Testis (tissue), 3 donors: ENCODE measurements around the gene RBM22. TPM values are rescaled to one million over a fixed set of nuclear protein-coding genes. Genes with fewer than 3 reads are reported as not detected.

Experiments
- DNase-seq: peaks from one replicate; pipeline ENCODE4 v3.0.0-alpha.2; 2019
- H3K27ac ChIP-seq, 2 donors: fragments of 200-600 bp; sonication (generic); one replicate each; pipeline ENCODE4 v1.5.1; 2019
- H3K27me3 ChIP-seq: fragments of 200-600 bp; sonication (generic); one replicate; pipeline ENCODE4 v1.5.1; 2019
- H3K36me3 ChIP-seq: fragments of 200-600 bp; sonication (generic); one replicate; pipeline ENCODE4 v1.5.1; 2017; ENCODE audit warnings: low read depth; ENCODE audit errors: missing control alignments
- H3K4me1 ChIP-seq: fragments of 200-600 bp; sonication (generic); one replicate; pipeline ENCODE4 v1.5.1; 2019
- H3K4me3 ChIP-seq, 2 donors: fragments of 200-600 bp; sonication (generic); one replicate each; pipeline ENCODE4 v1.5.1; 2017 to 2019
- H3K9me3 ChIP-seq: fragments of 200-600 bp; sonication (generic); one replicate; pipeline ENCODE4 v1.5.1; 2017
- CTCF ChIP-seq, 3 experiments: fragments of 450-650 bp in 2 of 3; fragments of 200-600 bp in 1 of 3; sonication (generic) in 1 of 3; IDR thresholded peaks; one replicate each; pipeline ENCODE4 v1.5.1; 2016 to 2019; ENCODE audit warnings: antibody characterized with exemption in 3 of 3, mild to moderate bottlenecking in 2 of 3, moderate library complexity in 1 of 3
- POLR2A ChIP-seq: fragments of 450-650 bp; IDR thresholded peaks from one replicate; pipeline ENCODE4 v1.6.1; 2017; ENCODE audit warnings: antibody characterized with exemption, mild to moderate bottlenecking, moderate library complexity
- WGBS, 2 donors: methylation state at CpG; one replicate each; pipeline ENCODE4 v1.1.5; 2018; 5-methylcytosine and 5-hydroxymethylcytosine counted together
- intact Hi-C: fragments of 100-400 bp; cut with DNase I; formaldehyde crosslinking; loops from one replicate; pipeline ENCODE4 v1.15.1; 2023; ENCODE audit warnings: low total_unique reads
- polyA plus RNA-seq: library from polyadenylated mRNA; stranded (reverse); fragments of 350-450 nt; fragmentation: Illumina TruSeq; extraction: RNeasy Lipid Tissue Mini Kit (QIAGEN cat#74804); gene quantifications from one replicate; pipeline ENCODE4 v1.2.3, GENCODE V29; 2014; ENCODE audit warnings: low read depth, low replicate concordance; ENCODE audit not compliant: insufficient read depth
- total RNA-seq, 2 donors: library from RNA; depleted of rRNA; stranded (reverse); fragments of >200 nt; gene quantifications; one replicate each; pipeline ENCODE4 v1.2.3, GENCODE V29; 2016

The RBM22 gene
- total and polyA plus RNA-seq, 3 donors from 2014 or later, result 37.7 to 40.1 (median 38.5) TPM

- Histone ChIP-seq H3K27ac (peak overlapping the region in 1 of 2 donors; percentile 88), H3K36me3 (no peaks in the 10 kb centered on the region), H3K9me3 (no peaks in the 10 kb centered on the region), H3K27me3 (no peaks in the 10 kb centered on the region), H3K4me1 (peaks cover 86% of the 10 kb centered on the region), H3K4me3 (peak overlapping the region in 1 of 2 donors; percentile 14)
- no peak for TF ChIP-seq CTCF (IDR thresholded peaks at IDR 0.05)
- no peak for TF ChIP-seq POLR2A
- intact Hi-C loops, result no loop called here
- 77 to 79% methylated on average over 12 of the region's 12 CpGs for WGBS, 2 donors
- no peak for DNase-seq
These were observed 57.7 kb downstream of the RBM22 start for GRCh38 chr5:150642991-150643710.

- H3K4me1 ChIP-seq, result peaks cover 86% of the 10 kb centered on the region
- peak overlapping the region in 1 of 2 donors; percentile 14 for H3K4me3 ChIP-seq
- 41 to 43% methylated on average over 2 to 5 of the region's 5 CpGs for WGBS, 2 donors
- TF ChIP-seq POLR2A (no peak), CTCF (IDR thresholded peaks at IDR 0.05) (no peak)
- peak overlapping the region; percentile 79 to 88 for H3K27ac ChIP-seq
- no peaks in the 10 kb centered on the region for H3K36me3 ChIP-seq
- H3K9me3 ChIP-seq, result no peaks in the 10 kb centered on the region
- H3K27me3 ChIP-seq, result no peaks in the 10 kb centered on the region
- intact Hi-C loops, result no loop called here
- DNase-seq, result peak; percentile 73
These were observed 58.3 kb downstream of the RBM22 start for GRCh38 chr5:150642567-150642927.

GRCh38 chr5:150641824-150642566, 58.9 kb downstream of the RBM22 start:
- no peaks in the 10 kb centered on the region for H3K9me3 ChIP-seq
- TF ChIP-seq POLR2A (no peak), CTCF (IDR thresholded peaks at IDR 0.05) (no peak)
- 57 to 71% methylated on average over 4 to 5 of the region's 5 CpGs for WGBS, 2 donors
- H3K36me3 ChIP-seq, result no peaks in the 10 kb centered on the region
- peak overlapping the region in 1 of 2 donors; percentile 57 for H3K4me3 ChIP-seq
- DNase-seq, result no peak
- peaks cover 88% of the 10 kb centered on the region for H3K4me1 ChIP-seq
- intact Hi-C loops, result no loop called here
- no peaks in the 10 kb centered on the region for H3K27me3 ChIP-seq
- peak overlapping the region; percentile 79 to 88 for H3K27ac ChIP-seq

- intact Hi-C loops, result no loop called here
- WGBS, 2 donors, result 44 to 51% methylated on average over 9 of the region's 9 CpGs
- Histone ChIP-seq H3K27ac (peak overlapping the region; percentile 79 to 88), H3K9me3 (no peaks in the 10 kb centered on the region), H3K4me3 (peak overlapping the region; percentile 5 to 57), H3K4me1 (peaks cover 91% of the 10 kb centered on the region), H3K36me3 (no peaks in the 10 kb centered on the region), H3K27me3 (no peaks in the 10 kb centered on the region)
- no peak for TF ChIP-seq POLR2A
- TF ChIP-seq CTCF (IDR thresholded peaks at IDR 0.05), result no peak
- DNase-seq, result peak; percentile 69
These were observed 59.8 kb downstream of the RBM22 start for GRCh38 chr5:150641006-150641570.

Other genes with a start within 250 kb of the RBM22 start
- 100 to 1,000 TPM; 167 to 174 TPM for gene NDST1, start 192.9 kb downstream of the RBM22 start, total RNA-seq
- gene NDST1, start 192.9 kb downstream of the RBM22 start, polyA plus RNA-seq, result 55.0 TPM
- 10 to 100 TPM; 49.1 to 53.2 TPM for gene SYNPO, start 60.4 kb downstream of the RBM22 start, total RNA-seq
- gene SYNPO, start 60.4 kb downstream of the RBM22 start, polyA plus RNA-seq, result 52.2 TPM
- gene MYOZ3, start 39.8 kb downstream of the RBM22 start, total RNA-seq, result 10 to 100 TPM; 12.0 to 12.7 TPM
- gene MYOZ3, start 39.8 kb downstream of the RBM22 start, polyA plus RNA-seq, result 10.4 TPM
- 10 to 100 TPM; 91.5 to 94.0 TPM for gene DCTN4, start 58.0 kb upstream of the RBM22 start, total RNA-seq
- gene DCTN4, start 58.0 kb upstream of the RBM22 start, polyA plus RNA-seq, result 55.7 TPM
- 1 to 10 TPM; 8.1 to 8.8 TPM for gene SMIM3, start 77.7 kb upstream of the RBM22 start, total RNA-seq
- gene SMIM3, start 77.7 kb upstream of the RBM22 start, polyA plus RNA-seq, result 8.7 TPM
- 1 to 10 TPM; 1.2 to 2.7 TPM for gene IRGM, start 145.5 kb upstream of the RBM22 start, total RNA-seq
- 0.25 TPM for gene IRGM, start 145.5 kb upstream of the RBM22 start, polyA plus RNA-seq
- 10 to 100 TPM; 13.2 to 15.8 TPM for gene ZNF300, start 203.9 kb upstream of the RBM22 start, total RNA-seq
- 8.3 TPM for gene ZNF300, start 203.9 kb upstream of the RBM22 start, polyA plus RNA-seq